ENCODE measurements around the gene SWSAP1.
A peak's percentile ranks its signal among the peaks of the same experiment; 100 is the strongest.

The SWSAP1 gene

DNA sequence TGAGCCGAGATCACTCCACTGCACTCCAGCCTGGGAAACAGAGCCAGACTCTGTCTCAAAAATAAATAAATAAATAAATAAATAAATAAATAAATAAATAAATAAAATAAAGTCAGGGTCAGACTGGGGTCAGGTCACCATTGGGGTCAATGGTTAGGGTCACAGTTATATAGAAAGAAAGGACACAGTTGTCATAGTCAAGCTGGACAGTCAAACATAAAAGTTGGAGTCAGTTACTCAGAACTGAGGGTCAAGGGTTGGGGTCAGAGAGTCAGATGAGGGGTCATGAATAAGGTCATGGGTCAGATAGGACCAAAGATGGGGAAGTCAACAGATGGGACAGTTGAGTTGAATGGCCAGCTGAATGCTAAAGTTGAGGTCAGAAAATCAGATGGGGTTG, 26.3 kb downstream of the SWSAP1 start (continued):
- peak; percentile 71 for TF ChIP-seq ZXDB (tag by site-specific recombination; IDR thresholded peaks at IDR 0.05)
- TF ChIP-seq ZNF274 (IDR thresholded peaks at IDR 0.05; ENCODE audit: low read length), result no peak
- no peak for TF ChIP-seq ZNF274 (tag by site-specific recombination; IDR thresholded peaks at IDR 0.05; ENCODE audit: borderline replicate concordance)
- TF ChIP-seq ZNF37A (tag by site-specific recombination; IDR thresholded peaks at IDR 0.05), result no peak
- no peak for TF ChIP-seq INSM2 (tag by site-specific recombination; IDR thresholded peaks at IDR 0.05)
- peak; percentile 25; the same call in 1 of the 2 replicates for TF ChIP-seq ZNF341 (tag by site-specific recombination; IDR thresholded peaks at IDR 0.05; ENCODE audit: low read depth)
- no peak for TF ChIP-seq ZNF777 (tag by site-specific recombination; IDR thresholded peaks at IDR 0.05; ENCODE audit: borderline replicate concordance)

DNA sequence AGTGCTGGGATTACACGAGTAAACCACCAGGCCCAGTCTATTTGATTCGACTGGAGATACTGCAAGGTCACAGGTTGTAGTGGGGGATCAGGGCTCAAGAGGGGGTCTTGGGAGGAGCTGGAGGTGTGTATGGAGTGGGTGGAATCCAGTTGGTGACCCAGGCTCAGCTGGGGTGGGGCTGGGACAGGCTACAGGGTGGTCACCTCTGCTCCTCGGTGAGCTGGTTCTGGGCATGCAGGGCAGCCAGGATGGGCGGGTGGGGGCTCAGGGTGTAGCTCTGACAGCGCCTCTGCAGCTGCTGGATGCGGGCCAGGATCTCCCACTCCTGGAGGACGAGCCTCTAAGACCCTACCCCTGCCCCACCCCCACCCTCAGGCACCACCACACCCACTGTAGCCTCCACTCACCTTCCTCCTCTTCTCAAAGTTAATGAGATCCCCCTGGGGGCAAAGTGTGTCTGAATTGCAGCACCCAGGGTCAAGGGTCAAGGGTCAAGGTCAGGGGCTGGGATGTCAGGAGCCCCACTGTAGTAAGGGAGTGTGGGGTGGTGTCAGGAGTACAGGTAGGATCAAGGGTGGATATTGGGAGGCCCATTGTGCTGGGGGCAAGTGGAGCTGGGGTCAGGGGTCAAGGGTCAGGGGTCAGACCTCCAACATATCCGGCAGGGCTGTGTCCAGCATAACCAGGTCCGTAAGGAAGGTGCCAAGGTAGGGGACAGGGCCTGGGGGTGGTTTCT, 27.5 kb downstream of the SWSAP1 start:
- Histone ChIP-seq H3K27ac (ENCODE audit: extremely low read depth, low read depth, low read length) (no peak overlapping the region), H3K4me3 (ENCODE audit: low read depth, low read length) (no peak overlapping the region), H3K9me3 (ENCODE audit: control insufficient read depth, insufficient read depth, low read depth, low read length) (no peaks in the 10 kb centered on the region), H3K36me3 (ENCODE audit: control insufficient read depth in 2 of 2, insufficient read depth in 1 of 2, low read length in 2 of 2) (no peaks in the 10 kb centered on the region), H3K4me1 (ENCODE audit: control insufficient read depth, insufficient read depth, low read length) (no peaks in the 10 kb centered on the region)
- TF ChIP-seq BCL11B (tag by site-specific recombination; IDR thresholded peaks at IDR 0.05; ENCODE audit: low read depth), result peak; percentile 99
- TF ChIP-seq ZBTB21 (tag by site-specific recombination; IDR thresholded peaks at IDR 0.05), result no peak
- TF ChIP-seq ZNF561 (tag by site-specific recombination; IDR thresholded peaks at IDR 0.05; ENCODE audit: borderline replicate concordance), result no peak
- TF ChIP-seq BCL11A (tag by site-specific recombination; IDR thresholded peaks at IDR 0.05; ENCODE audit: low read depth), result peak; percentile 99
- no peak for TF ChIP-seq ZNF473 (tag by site-specific recombination; IDR thresholded peaks at IDR 0.05)
- no peak for TF ChIP-seq GLIS2 (tag by site-specific recombination; IDR thresholded peaks at IDR 0.05)
- no peak for TF ChIP-seq ZNF501 (tag by site-specific recombination; IDR thresholded peaks at IDR 0.05)
- TF ChIP-seq KLF8 (tag by site-specific recombination; IDR thresholded peaks at IDR 0.05), result peak; percentile 37; the same call in 1 of the 2 replicates
- TF ChIP-seq AEBP2 (tag by site-specific recombination; IDR thresholded peaks at IDR 0.05; ENCODE audit: borderline replicate concordance), result no peak
- TF ChIP-seq, protein P1, sequence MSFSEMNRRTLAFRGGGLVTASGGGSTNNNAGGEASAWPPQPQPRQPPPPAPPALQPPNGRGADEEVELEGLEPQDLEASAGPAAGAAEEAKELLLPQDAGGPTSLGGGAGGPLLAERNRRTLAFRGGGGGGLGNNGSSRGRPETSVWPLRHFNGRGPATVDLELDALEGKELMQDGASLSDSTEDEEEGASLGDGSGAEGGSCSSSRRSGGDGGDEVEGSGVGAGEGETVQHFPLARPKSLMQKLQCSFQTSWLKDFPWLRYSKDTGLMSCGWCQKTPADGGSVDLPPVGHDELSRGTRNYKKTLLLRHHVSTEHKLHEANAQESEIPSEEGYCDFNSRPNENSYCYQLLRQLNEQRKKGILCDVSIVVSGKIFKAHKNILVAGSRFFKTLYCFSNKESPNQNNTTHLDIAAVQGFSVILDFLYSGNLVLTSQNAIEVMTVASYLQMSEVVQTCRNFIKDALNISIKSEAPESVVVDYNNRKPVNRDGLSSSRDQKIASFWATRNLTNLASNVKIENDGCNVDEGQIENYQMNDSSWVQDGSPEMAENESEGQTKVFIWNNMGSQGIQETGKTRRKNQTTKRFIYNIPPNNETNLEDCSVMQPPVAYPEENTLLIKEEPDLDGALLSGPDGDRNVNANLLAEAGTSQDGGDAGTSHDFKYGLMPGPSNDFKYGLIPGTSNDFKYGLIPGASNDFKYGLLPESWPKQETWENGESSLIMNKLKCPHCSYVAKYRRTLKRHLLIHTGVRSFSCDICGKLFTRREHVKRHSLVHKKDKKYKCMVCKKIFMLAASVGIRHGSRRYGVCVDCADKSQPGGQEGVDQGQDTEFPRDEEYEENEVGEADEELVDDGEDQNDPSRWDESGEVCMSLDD (tag by site-specific recombination; IDR thresholded peaks at IDR 0.05), result no peak
- no peak for TF ChIP-seq GLI2 (tag by site-specific recombination; IDR thresholded peaks at IDR 0.05; ENCODE audit: borderline replicate concordance, low read depth)
- TF ChIP-seq ZNF211 (tag by site-specific recombination; IDR thresholded peaks at IDR 0.05; ENCODE audit: low read depth), result no peak
- TF ChIP-seq, protein P2, sequence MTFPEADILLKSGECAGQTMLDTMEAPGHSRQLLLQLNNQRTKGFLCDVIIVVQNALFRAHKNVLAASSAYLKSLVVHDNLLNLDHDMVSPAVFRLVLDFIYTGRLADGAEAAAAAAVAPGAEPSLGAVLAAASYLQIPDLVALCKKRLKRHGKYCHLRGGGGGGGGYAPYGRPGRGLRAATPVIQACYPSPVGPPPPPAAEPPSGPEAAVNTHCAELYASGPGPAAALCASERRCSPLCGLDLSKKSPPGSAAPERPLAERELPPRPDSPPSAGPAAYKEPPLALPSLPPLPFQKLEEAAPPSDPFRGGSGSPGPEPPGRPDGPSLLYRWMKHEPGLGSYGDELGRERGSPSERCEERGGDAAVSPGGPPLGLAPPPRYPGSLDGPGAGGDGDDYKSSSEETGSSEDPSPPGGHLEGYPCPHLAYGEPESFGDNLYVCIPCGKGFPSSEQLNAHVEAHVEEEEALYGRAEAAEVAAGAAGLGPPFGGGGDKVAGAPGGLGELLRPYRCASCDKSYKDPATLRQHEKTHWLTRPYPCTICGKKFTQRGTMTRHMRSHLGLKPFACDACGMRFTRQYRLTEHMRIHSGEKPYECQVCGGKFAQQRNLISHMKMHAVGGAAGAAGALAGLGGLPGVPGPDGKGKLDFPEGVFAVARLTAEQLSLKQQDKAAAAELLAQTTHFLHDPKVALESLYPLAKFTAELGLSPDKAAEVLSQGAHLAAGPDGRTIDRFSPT (tag by site-specific recombination; IDR thresholded peaks at IDR 0.05), result no peak
- no peak for TF ChIP-seq ZNF19 (tag by site-specific recombination; IDR thresholded peaks at IDR 0.05; ENCODE audit: low read depth)
- TF ChIP-seq ZNF544 (tag by site-specific recombination; IDR thresholded peaks at IDR 0.05), result no peak
- TF ChIP-seq ZBTB7A (tag by site-specific recombination; IDR thresholded peaks at IDR 0.05; ENCODE audit: low read depth), result peak; percentile 74; the same call in 1 of the 2 replicates
- ChIA-PET POLR2A (no interaction called here), CTCF (interaction anchor here (1.2 to 1.3 kb wide), 2 partner anchors 19 to 21 kb away, joined by 3 to 6 read pairs; no protein-coding TSS in a partner anchor)
